Measurements from ENCODE around the gene NUMB. TPM values are rescaled to one million over a fixed set of nuclear protein-coding genes. Genes with fewer than 3 reads are reported as not detected.

Gene NUMB
- total RNA-seq, 1 experiment from 2014 or later = 46.5 TPM

- H4K91ac ChIP-seq (ENCODE audit: insufficient read length, low read depth, low read length) = no peak overlapping the region
- H3K79me1 ChIP-seq (ENCODE audit: insufficient read depth, low read depth, low read length, poor library complexity, severe bottlenecking) = no peaks in the 10 kb centered on the region
- H4K8ac ChIP-seq (replicated peaks; ENCODE audit: insufficient read length, low read depth, low read length) = no peak overlapping the region
- H4K5ac ChIP-seq (ENCODE audit: insufficient read length, low read depth, low read length) = no peak overlapping the region
- no peak overlapping the region for H2BK15ac ChIP-seq (ENCODE audit: low read depth, low read length)
- H2AK5ac ChIP-seq (ENCODE audit: insufficient read length, low read length) = no peak overlapping the region
- no peaks in the 10 kb centered on the region for H3K9me3 ChIP-seq (ENCODE audit: control insufficient read depth, low read depth, low read length)
- H3K36me3 Mint-ChIP-seq (ENCODE audit: insufficient read depth in 1 of 3, low read depth in 3 of 3) = no peaks in the 10 kb centered on the region
- H2BK20ac ChIP-seq (ENCODE audit: low read depth, low read length, poor library complexity, severe bottlenecking) = no peak overlapping the region
- no peak overlapping the region for H3K23ac ChIP-seq (ENCODE audit: insufficient read length, low read depth, low read length)
- H3K56ac ChIP-seq (ENCODE audit: insufficient read length, low read depth, low read length) = no peak overlapping the region
- no peak for TF ChIP-seq CTCF (conservative IDR thresholded peaks at IDR 0.05)
- no peak overlapping the region for H3K27ac ChIP-seq (ENCODE audit: insufficient read length, low read depth, low read length)
- no peak overlapping the region for H3K14ac ChIP-seq (ENCODE audit: insufficient read depth, low read length)
- H2BK120ac ChIP-seq (ENCODE audit: low read depth, low read length, poor library complexity, severe bottlenecking) = no peak overlapping the region
- peaks cover 3% of the 10 kb centered on the region; the same call in 1 of the 2 replicates for H3K4me1 ChIP-seq (ENCODE audit: insufficient read depth, low read length)
- H3K79me2 ChIP-seq (ENCODE audit: insufficient read depth, low read length) = no peaks in the 10 kb centered on the region
- H3K23me2 ChIP-seq (ENCODE audit: insufficient read length, low read depth, low read length, poor library complexity, severe bottlenecking) = no peaks in the 10 kb centered on the region
- no peaks in the 10 kb centered on the region for H3K9me3 Mint-ChIP-seq
- H3K27me3 Mint-ChIP-seq (ENCODE audit: low read depth) = no peaks in the 10 kb centered on the region
- H3K18ac ChIP-seq (ENCODE audit: insufficient read length, low read depth, low read length) = no peak overlapping the region
- no peak overlapping the region for H3K4me3 Mint-ChIP-seq
- H2BK5ac ChIP-seq (ENCODE audit: insufficient read length, low read length) = no peak overlapping the region
- H2AFZ ChIP-seq (ENCODE audit: low read length) = no peak overlapping the region
- H4K20me1 ChIP-seq (ENCODE audit: control insufficient read depth, insufficient read depth, insufficient read length) = no peaks in the 10 kb centered on the region
- WGBS (ENCODE audit: extremely low coverage, insufficient read length, low lambda C conversion rate) = no CpG with 5 or more reads among the region's 1 CpG
- no peak overlapping the region for H3K4me2 ChIP-seq (ENCODE audit: insufficient read depth, insufficient read length, low read length)
- H3T11ph ChIP-seq (ENCODE audit: low read length) = no peak overlapping the region
- no peak overlapping the region for H3K9ac ChIP-seq (ENCODE audit: extremely low read depth, insufficient read length, low read length)
- no peak overlapping the region for H3K27ac Mint-ChIP-seq
- no peak for DNase-seq
- H3K4me1 Mint-ChIP-seq = peaks cover 13 to 16% of the 10 kb centered on the region in 2 experiments
- H2BK12ac ChIP-seq (ENCODE audit: insufficient read length, low read depth, low read length) = no peak overlapping the region
- H3K4ac ChIP-seq (ENCODE audit: low read depth, low read length) = no peak overlapping the region
- H3K27me3 ChIP-seq (ENCODE audit: insufficient read depth, low read length) = no peaks in the 10 kb centered on the region
These were observed 114.0 kb downstream of the NUMB start for GRCh38 chr14:73344319-73344718.
